KOPT-K1 (cell line): ENCODE results near the gene TAS2R39.

Experiments
- H3K27ac ChIP-seq: fragments of 200-600 bp; sonication (generic); 2 replicates; pipeline ENCODE4 v1.5.1; 2016; ENCODE audit warnings: antibody characterized with exemption, mild to moderate bottlenecking, low read depth, low read length; ENCODE audit not compliant: poor library complexity, severe bottlenecking
- H3K36me3 ChIP-seq: fragments of 200-600 bp; sonication (generic); 2 replicates; pipeline ENCODE4 v1.5.1; 2017; ENCODE audit warnings: antibody characterized with exemption, mild to moderate bottlenecking, low read length, moderate library complexity; ENCODE audit not compliant: insufficient read depth
- H3K9me3 ChIP-seq: fragments of 200-600 bp; sonication (generic); 2 replicates; pipeline ENCODE4 v1.5.1; 2017; ENCODE audit warnings: antibody characterized with exemption, low read length, mild to moderate bottlenecking; ENCODE audit not compliant: insufficient read depth, poor library complexity, severe bottlenecking

The TAS2R39 gene

GRCh38 chr7:143229054-143229790 lies 46.0 kb downstream of the TAS2R39 start:
- Histone ChIP-seq H3K27ac (no peak overlapping the region), H3K9me3 (no peaks in the 10 kb centered on the region), H3K36me3 (no peaks in the 10 kb centered on the region)

DNA sequence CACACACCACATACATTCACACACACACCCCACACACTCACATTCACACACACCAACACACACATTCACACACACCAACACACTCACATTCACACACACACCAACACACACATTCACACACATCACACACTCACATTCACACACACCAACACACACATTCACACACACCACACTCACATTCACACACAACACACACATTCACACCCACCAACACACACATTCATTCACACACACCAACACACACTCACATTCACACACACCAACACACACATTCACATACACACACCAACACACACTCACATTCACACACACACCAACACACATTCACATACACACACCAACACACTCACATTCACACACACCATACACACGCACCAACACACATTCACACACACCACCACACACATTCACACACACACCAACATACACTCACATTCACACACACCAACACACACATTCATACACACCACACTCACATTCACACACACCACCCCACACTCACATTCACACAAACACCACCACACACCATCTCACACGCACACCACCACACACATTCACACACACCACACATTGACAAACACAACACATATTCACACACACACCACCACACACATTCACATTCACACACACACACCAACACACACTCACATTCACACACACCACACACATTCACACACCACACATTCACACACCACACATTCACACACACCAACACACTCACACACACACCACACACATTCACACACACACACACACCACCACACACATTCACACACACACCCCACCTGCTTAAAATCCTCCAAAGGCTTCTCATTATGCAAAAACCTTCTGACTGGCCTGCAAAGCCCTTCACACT lies 47.6 kb downstream of the TAS2R39 start:
- Histone ChIP-seq H3K27ac (no peak overlapping the region), H3K9me3 (peaks cover 6% of the 10 kb centered on the region), H3K36me3 (no peaks in the 10 kb centered on the region)
